C4-2B (cell line): ENCODE data around the gene MRPS24.
A peak's percentile ranks its signal among the peaks of the same experiment; 100 is the strongest.

Experiments
- H3K27ac ChIP-seq: fragments of 450-650 bp; 2 replicates; pipeline ENCODE4 v1.5.1; 2017
- ZFX ChIP-seq: fragments of 450-650 bp; IDR thresholded peaks from 2 replicates; pipeline ENCODE4 v1.6.1; 2017
- TF ChIP-seq, protein P1 (sequence below): fragments of 450-650 bp; conservative IDR thresholded peaks from 2 replicates; pipeline ENCODE4 v1.5.1; 2017; ENCODE audit warnings: mild to moderate bottlenecking

MRPS24 gene

DNA sequence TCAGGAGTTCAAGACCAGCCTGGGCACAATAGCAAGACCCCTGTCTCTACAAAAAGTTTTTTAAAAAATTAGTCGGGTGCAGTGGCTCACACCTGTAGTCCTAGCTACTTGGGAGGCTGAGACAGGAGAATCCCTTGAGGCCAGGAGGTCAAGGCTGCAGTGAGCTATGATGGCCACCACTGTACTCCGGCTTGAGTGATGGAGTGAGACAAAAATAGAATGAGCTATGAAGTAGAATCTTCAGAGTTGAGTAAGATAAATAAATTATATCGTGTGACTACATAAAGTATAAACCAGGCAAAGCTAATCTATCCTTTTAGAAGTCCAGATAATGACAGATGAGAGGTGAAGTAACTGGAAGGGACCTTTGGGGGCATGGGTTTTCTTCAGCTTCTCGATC is 15.3 kb upstream of the MRPS24 start:
- TF ChIP-seq, protein P1, sequence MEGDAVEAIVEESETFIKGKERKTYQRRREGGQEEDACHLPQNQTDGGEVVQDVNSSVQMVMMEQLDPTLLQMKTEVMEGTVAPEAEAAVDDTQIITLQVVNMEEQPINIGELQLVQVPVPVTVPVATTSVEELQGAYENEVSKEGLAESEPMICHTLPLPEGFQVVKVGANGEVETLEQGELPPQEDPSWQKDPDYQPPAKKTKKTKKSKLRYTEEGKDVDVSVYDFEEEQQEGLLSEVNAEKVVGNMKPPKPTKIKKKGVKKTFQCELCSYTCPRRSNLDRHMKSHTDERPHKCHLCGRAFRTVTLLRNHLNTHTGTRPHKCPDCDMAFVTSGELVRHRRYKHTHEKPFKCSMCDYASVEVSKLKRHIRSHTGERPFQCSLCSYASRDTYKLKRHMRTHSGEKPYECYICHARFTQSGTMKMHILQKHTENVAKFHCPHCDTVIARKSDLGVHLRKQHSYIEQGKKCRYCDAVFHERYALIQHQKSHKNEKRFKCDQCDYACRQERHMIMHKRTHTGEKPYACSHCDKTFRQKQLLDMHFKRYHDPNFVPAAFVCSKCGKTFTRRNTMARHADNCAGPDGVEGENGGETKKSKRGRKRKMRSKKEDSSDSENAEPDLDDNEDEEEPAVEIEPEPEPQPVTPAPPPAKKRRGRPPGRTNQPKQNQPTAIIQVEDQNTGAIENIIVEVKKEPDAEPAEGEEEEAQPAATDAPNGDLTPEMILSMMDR: no peak
- TF ChIP-seq ZFX: no peak
- H3K27ac ChIP-seq: no peak overlapping the region

DNA sequence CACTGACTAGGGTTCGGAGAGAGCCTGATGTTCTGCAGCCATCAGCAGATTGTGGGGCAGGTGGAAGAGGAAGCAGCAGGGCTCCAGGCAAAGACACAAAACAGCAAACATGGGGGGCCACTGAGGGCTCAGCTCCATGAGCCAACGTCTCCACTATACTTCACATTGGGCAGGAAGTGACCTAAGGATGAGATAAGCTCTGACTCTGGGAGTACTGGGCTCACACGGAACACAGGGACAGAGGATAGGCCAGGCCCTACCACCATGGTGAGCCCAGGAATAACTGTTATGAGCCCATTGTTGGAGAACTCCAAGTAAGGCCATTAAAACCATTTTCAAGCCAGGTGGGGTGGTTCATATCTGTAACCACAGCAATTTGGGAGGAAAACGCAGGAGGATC is 14.9 kb upstream of the MRPS24 start:
- TF ChIP-seq, protein P1: no peak
- no peak for TF ChIP-seq ZFX
- no peak overlapping the region for H3K27ac ChIP-seq

DNA sequence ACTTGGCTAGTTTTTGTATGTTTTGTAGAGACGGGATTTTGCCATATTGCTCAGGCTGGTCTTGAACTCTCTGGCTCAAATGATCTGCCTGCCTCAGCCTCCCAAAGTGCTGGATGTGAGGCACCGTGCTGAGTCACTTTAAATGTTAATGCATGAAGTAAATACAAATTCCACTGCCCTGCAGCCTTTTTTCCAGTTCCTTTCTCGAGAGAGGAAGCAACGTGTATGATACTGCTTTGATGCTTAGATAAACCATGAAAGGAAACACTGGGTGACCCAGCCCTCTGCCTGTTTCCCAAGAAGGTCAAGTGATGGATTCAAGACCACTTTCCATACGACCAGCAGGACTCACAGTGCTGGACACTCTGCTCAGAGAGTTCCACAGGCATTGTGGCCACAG is 11.3 kb upstream of the MRPS24 start:
- TF ChIP-seq, protein P1: no peak
- TF ChIP-seq ZFX: no peak
- H3K27ac ChIP-seq: no peak overlapping the region

DNA sequence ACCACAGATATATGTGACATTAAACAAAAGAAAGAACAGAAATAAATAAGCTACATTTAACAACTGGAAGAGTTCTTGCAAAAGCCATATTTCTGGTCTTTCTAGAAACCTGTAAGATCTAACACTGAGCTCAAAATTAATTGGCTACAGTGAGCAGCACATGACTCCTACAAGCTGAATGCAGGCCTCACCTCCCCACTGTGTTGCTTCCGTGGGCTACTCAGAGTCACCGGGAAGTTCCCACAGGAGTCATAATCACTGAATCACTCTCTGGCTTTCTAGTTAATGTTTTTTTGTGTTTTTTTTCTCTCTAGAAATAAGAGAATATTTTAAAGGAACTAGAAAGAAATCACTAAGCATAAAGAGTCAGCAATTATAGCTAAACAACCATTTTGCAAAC is 10.2 kb upstream of the MRPS24 start:
- TF ChIP-seq, protein P1: no peak
- no peak for TF ChIP-seq ZFX
- H3K27ac ChIP-seq: peak overlapping the region; percentile 27; the same call in 1 of the 2 replicates

DNA sequence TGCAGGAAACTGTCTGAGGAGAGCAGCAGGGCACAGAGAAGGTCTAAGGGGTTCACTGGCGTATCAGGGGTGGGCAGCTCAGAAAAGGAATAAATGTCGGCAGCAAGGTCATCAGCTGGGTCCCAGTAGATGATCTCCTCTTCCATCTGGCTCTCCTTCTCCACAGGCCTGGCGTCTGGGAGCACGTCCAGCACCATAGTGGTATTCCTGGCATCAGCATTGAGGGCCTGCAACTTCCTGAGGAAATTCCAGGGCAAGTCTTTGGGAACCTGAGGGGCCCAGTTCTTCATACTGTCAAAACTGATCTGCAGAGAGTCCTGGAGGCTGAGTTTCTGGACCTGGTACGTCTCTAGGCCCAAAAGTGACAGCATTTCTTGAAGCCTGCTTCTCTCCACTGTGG is 9.6 kb upstream of the MRPS24 start:
- TF ChIP-seq, protein P1: no peak
- TF ChIP-seq ZFX: no peak
- H3K27ac ChIP-seq: peak overlapping the region; percentile 27

DNA sequence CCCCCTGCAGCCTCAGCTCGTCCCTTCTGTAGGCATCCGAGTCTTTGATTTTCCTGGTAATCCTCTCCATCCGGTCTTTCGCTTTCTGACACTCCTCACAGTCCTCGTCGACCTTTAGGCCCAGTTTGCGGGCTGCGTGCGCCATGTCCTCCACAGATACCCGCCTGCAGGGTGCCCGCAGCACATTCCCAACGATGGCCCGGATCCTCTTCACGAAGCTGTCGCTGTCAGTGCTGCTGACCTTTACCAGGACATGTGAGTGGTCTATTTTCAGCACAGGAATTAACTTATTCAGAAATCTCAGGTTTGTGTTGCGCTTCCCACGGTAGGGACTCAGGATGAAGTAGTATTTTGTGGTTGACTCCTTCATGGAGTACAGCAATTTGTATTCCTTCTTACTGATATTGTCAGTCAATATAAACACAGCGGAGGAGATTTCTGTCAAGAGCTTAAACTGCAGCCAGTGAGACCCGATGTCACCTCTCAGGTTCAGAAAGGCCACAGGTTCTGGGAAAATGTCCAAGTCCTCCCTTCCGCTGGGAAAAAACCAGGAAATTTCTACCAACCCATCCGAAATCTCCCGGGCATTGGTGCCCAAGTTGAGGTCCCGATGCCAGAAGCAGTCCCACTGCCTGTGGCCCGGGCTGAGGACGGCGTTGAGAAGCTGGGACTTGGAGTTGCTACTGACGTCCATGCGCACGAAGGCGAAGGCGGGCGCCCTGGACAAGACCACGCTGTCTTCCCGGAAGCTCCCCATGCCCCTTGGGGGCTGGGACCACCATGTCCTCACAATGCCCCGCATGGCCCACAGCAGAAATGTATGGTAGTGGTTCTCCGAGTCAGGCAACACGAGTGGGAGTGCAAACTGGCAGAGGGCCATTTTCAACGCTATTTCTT is 8.9 kb upstream of the MRPS24 start:
- H3K27ac ChIP-seq: peak overlapping the region; percentile 27
- TF ChIP-seq ZFX: no peak
- TF ChIP-seq, protein P1: no peak

DNA sequence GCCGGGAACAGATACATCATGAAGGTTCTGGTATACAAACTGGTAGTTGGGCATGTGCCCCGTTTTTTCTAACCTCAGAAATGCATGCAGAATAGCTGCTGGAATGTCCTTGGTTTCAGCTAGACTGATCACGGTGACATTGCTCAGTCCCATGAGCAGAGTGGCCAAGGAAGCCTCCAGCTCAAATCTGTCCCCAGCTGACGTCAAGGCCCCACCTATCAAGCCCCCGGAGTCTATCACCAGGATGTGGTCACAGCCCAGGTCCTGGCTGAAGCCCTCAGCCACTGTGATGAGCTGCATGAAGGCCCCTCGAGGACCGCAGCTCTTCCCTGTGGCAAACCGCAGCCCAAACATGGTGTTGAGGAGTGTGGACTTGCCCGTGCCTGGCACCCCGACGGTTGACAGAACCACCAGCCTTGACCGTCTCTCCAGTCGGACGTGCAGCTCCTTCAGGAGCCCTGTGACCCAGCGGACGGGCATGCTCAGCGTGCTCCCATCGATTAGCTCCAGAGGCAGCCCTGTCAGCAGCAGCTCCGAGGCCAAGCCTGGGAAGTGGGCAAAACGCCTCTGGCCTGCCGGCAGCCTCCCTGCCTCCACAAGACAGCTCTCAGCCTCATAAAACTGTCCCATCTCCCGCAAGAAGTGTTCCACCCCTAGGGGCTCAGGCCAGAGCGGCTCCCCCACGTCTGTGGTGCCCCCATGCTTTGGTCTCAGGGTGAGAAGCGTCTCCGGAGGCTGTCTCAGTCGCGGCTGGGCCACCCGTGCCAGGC is 7.8 kb upstream of the MRPS24 start:
- H3K27ac ChIP-seq: no peak overlapping the region
- TF ChIP-seq, protein P1: no peak
- no peak for TF ChIP-seq ZFX
